Measurements from ENCODE around the gene CACNG5.

Gene CACNG5

DNA sequence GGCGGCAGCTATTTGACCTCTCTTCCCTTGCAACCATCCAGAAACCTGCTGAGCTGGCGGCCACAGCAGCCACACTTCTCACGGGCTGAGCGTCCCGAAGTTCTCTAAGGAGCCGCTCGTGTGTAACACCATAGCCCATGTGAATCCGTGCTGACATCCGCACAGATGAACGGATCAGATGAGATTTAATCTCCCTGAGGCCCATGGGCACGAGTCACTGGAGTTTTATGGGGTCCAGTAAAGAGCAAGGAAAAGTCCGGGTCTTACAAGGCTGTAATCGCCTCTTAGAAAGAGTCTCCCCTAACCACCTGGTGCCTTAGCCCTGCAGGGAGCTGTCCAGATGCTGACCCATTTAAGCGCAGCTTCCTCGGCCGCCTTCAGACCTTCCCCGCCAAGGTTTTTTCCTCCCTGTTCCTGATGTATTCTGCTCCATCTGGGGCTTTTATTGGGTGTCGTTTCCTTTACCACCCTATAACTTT, 5.5 kb upstream of the CACNG5 start:
- peak; percentile 80 for DNase-seq

DNA sequence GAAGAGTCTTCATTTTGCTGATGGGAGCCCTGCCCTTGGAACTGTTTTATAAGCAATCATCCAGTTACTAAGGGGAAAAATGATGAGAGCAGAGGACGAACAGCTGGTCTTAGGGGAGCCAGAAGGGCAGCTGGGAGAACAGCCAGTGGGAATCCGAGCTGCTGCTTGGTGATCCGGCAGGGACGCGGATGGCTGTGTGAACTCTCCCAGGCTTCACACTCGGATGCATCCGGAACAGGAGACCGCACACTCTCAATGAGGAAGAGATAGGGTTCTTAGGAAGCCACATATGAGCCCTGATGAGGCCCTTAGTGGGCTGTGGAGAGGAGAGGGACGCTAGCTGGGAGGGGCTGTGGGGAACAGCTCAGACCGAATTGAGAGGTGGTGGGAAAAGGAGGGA, 5.0 kb upstream of the CACNG5 start:
- DNase-seq, result peak; percentile 41

GRCh38 chr17:66830451-66830850, 4.5 kb upstream of the CACNG5 start:
- no peak for DNase-seq

- no peak for DNase-seq
These were observed 3.3 kb upstream of the CACNG5 start for GRCh38 chr17:66831383-66832210.

DNA sequence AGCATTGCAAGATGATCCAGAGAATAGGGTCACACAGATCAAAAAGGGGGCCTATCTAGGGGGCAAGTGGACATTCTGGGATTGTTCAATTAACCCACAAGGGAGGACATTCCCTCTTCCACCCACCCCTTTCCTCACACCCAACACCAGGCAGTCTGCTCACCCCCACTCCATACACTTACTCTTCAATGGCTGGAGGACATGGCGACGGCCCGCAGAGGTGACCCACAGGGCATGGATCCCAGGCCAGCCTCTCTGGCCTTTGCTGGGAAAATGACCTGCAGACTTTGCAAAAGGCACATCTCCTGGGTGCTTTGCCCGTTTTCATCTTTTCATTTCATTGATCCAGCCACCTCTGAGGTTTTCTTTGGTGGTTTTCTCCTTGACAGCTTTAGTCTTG, 1.7 kb upstream of the CACNG5 start:
- DNase-seq, result no peak

DNA sequence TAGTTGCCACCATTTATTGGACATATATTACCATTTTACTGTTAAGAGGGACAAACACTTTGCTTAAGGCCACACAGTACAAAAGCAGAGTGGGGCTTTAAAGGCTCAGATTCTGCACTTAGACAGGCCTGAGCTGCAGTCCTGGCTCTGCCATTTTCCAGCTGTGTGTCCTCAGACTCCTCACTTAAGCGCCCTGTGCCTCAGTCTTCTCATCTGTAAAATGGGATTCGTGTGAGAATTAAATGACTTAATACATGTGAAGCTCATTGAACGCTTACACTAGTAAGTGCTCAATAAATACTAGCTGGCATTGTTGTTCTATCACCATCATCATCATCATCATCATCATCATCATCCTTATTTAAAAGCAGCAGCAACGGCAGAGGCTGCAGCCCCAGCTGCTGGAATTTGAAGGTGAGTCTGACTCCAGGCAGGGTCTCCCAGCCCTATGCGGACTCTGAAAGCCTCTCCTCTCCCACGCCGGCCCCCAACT, 445 bp upstream of the CACNG5 start:
- DNase-seq, result no peak

GRCh38 chr17:66835476-66835875, 559 bp downstream of the CACNG5 start:
- DNase-seq, result no peak

DNA sequence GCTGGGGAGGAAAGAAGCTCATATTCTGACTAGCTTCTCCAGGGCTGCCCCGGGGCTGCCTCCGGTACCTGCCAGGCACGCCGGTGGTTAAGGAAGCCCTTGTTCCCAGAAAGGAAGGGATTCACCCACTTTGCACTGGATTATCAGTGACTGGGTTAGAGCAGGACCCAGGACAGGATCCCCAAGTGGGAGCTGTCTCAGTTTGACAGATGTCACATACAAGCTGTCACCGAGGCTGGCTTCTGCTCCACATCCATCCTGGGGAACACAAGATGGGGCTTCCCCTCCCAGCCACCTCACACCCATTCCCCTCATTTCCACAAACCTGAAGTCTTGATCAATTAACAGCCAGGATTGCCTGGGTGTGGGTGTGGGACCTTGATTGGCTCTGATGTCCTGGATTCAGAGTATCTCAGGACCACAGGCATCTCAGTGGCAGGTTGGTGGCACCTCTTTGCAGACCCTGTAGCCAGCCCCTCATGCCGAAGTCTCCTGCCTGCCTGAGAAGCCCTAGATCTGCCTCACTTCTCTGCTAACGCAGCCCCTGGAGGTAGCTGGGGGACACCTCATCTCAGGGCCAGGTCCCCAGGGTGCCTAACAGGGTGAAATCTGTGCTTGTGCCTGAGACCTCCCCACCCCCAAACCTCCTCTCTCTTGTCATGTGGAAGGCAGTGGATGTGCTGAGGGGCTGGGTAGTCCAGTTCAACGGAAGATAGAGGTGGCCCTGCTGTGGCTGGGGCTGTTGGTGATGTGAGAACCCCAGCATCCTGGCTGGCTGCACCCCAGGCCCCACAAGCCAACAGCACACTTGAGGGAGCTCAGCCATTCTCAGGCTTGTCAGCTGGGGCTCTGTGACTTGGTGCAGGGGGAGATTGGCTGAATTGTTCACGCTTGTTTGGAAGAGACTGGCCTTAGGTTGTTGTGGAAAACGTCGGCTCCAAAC, 1.4 kb downstream of the CACNG5 start:
- DNase-seq, result no peak

DNA sequence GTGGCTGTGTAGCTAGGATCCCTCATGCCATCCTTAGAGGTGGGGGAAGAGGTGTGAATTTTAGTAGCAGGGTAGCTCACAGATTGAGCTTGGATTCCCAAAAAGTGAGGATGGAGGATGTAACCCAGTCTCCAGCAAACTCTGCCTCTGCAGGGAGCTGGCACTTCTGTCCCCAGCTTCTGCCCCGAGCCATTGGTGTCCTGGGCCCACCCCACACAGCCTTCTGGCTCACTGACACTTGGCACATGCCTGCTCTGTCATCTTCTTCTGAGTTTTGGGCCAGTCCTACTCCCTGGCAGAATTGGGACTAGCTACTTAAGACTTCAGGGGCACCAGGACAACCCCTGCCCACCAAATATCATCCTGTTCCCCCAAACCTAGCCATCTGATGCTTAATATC, 2.3 kb downstream of the CACNG5 start:
- DNase-seq, result no peak

DNA sequence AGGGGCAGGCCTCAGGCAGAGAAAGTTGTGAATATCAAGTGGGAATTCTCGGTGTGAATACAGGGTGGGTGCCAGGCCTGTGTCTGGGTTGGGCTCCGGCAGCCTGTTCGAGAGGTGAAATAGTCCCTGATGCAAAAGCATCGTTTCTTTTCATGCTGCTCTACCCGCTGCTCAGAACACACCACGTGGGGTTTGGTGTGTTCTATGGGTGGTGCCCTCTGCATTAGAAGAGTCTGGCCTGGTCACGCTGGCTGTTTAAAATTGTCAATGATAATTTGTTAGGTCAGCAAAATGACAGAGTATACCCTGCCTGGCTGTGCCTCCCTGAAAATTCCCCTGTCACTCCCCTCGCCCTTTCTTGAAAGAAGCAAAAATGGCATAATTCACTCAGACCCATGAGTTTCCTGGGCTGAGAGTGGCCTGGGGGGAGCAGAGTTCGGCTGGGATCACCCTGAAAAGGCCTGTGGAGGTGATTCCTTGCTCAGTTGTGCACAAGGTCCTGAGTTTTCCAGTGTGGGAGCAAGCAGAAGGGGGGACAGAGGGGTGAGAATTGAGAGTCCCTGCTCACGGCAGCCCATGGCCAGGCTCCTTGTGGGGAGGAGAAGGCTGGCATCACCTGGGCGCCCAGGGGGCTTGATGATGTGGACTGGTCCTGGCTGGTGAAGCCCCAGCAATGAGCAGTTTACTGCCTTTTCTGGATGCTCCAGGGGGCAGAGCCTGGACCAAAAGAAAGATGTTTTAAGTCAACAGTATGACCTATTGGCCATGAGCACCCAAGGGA, 3.2 kb downstream of the CACNG5 start:
- no peak for DNase-seq

DNA sequence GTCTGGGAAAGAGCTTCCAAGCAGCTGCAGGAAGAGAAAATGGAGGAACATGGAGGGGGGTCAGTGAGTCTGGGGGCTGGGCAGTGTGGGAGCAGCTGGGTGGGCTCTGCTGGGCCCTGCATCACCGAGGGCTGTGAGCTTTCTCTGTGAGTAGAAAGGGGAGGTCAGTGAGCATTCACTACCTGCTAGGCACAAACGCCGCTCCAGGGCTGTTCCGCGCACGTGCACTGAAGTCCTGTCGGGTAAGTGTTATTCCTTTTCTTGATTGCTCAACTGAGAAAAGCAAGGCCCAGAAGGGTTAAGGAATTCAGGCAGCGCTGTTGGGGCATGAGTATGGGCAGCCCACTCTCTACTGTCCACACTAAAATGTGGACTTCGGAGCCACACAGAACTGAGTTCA, 4.7 kb downstream of the CACNG5 start:
- no peak for DNase-seq

- DNase-seq, result no peak
These were observed 5.1 kb downstream of the CACNG5 start for GRCh38 chr17:66840061-66840460.

- no peak for DNase-seq
These were observed 6.4 kb downstream of the CACNG5 start for GRCh38 chr17:66841328-66841727.

DNA sequence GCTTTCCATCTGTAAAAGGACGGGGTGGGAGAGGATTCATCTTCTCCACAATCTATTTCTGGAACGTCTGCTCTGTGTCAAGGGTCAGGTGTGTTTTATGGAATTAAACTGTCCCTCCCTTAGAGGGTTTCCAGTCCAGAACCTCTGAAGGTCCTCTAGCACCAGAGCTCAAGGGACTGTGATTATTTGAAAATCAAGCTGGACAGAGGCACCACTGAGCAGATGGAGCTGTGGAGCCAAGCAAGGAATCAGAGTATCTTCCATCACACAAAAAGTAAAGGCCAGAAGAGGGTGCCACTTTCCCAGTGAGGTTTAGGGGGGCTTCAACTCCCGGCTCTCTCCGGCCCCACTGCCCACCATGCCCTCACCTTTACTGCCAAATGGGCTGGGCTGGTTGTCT, 6.8 kb downstream of the CACNG5 start:
- DNase-seq, result no peak

DNA sequence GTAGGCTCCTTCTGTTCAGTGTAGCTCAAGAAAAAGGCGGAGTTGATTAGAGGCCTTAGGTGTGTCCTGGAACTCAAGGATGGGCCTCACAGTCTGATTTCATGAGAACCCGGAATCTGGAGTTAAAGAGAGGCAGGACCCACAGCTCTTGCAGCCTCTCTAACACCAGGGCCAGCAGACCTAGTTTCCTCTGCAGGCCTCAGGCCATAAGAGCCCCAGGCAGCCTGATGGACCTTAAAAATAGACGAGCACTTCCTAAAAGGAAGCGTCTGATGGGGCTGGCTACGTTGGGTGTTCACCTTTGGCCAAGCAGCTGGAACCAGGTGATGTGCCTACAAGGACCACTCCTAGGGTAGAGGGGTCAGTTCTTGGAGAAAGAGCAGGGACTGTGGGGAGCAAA, 7.6 kb downstream of the CACNG5 start:
- DNase-seq, result no peak

GRCh38 chr17:66842959-66843358, 8.0 kb downstream of the CACNG5 start:
- no peak for DNase-seq

- DNase-seq, result no peak
These were observed 8.7 kb downstream of the CACNG5 start for GRCh38 chr17:66843627-66844026.

GRCh38 chr17:66847704-66848103, 12.8 kb downstream of the CACNG5 start:
- DNase-seq, result no peak

- DNase-seq, result no peak
These were observed 13.6 kb downstream of the CACNG5 start for GRCh38 chr17:66848496-66848895.

GRCh38 chr17:66849032-66849655, 14.2 kb downstream of the CACNG5 start:
- no peak for DNase-seq

- no peak for DNase-seq
These were observed 15.1 kb downstream of the CACNG5 start for GRCh38 chr17:66849851-66850580.

GRCh38 chr17:66850692-66851091, 15.8 kb downstream of the CACNG5 start:
- no peak for DNase-seq
